HCT116 (cell line): ENCODE results near the gene RASGRF1. TPM values are rescaled to one million over a fixed set of nuclear protein-coding genes. Genes with fewer than 3 reads are reported as not detected.
"Not testable (repeated sequence)": the region's sequence is repeated elsewhere in the genome, so short reads cannot be mapped to it uniquely, and the experiment has no call there.

ENCODE experiments used
- ATAC-seq: fragments of 200-7000 bp; cut with Tn5 transposase; 2 replicates; pipeline ENCODE4 v1.9.1; 2020; ENCODE audit warnings: mild to moderate bottlenecking, moderate library complexity
- BruUV-seq: library from RNA; stranded (reverse); fragments of 400-500 nt; replicated peaks from 2 replicates; lab custom pipeline; 2021; lab: Mats Ljungman, UMichigan
- CTCF ChIA-PET: fragments of 300-600 bp; sonication (Branson Sonifier 250); formaldehyde crosslinking; loops from one replicate; lab custom pipeline; 2021; ENCODE audit warnings: antibody characterized with exemption; lab: Charles Lee
- POLR2A ChIA-PET: fragments of 300-600, 350-600 bp; sonication (Branson Sonifier 250); formaldehyde crosslinking; loops from one replicate; lab custom pipeline; 2021; ENCODE audit warnings: antibody characterized with exemption; lab: Charles Lee
- RAD21 ChIA-PET, 2 experiments: fragments of 300-600 bp; sonication (Branson Sonifier 250); formaldehyde crosslinking; loops; one replicate each; lab custom pipeline; 2023; ENCODE audit warnings: low total read pairs in 2 of 2; ENCODE audit not compliant: uncharacterized antibody in 2 of 2, unreplicated experiment in 2 of 2, low non-redundant PET in 1 of 2; lab: Charles Lee
- DNase-seq: peaks from one replicate; pipeline ENCODE4 v3.0.0-alpha.2; 2010; ENCODE audit warnings: low read depth, low spot score
- H2AFZ ChIP-seq: fragments of 200-600 bp; shearing (Covaris generic), sonication (generic); 2 replicates; pipeline ENCODE4 v1.6.1; 2017; ENCODE audit warnings: low read depth, mixed run types, mixed read lengths, antibody characterized with exemption, low read length; ENCODE audit not compliant: poor library complexity, severe bottlenecking
- H3K27ac ChIP-seq: 2 replicates; pipeline ENCODE4 v1.5.1; 2012; ENCODE audit warnings: low read depth, low read length
- H3K27me3 ChIP-seq: fragments of 200-600 bp; sonication (generic); 2 replicates; pipeline ENCODE4 v1.6.1; 2016; ENCODE audit warnings: mixed run types, low read length, mixed read lengths; ENCODE audit not compliant: insufficient read depth
- H3K36me3 ChIP-seq, 2 experiments: fragments of 200-500 bp in 1 of 2; fragments of 200-600 bp in 1 of 2; sonication (Bioruptor generic) in 1 of 2; sonication (generic) in 1 of 2; 2 replicates each; pipeline versions ENCODE4 v1.5.1 to v1.6.1; 2014 to 2016; ENCODE audit warnings: low read length in 2 of 2, inconsistent platforms in 1 of 2, mixed read lengths in 1 of 2, mixed run types in 1 of 2; ENCODE audit not compliant: insufficient read depth in 2 of 2, control insufficient read depth in 1 of 2
- H3K4me1 ChIP-seq, 2 experiments: fragments of 200-600 bp in 1 of 2; sonication (generic) in 1 of 2; 2 replicates each; pipeline versions ENCODE4 v1.5.1 to v1.6.1; 2012 to 2017; ENCODE audit warnings: low read length in 2 of 2, inconsistent platforms in 1 of 2, mild to moderate bottlenecking in 1 of 2, mixed read lengths in 1 of 2, mixed run types in 1 of 2, moderate library complexity in 1 of 2; ENCODE audit not compliant: insufficient read depth in 2 of 2, control insufficient read depth in 1 of 2
- H3K4me2 ChIP-seq: fragments of 200-600 bp; sonication (generic); 2 replicates; pipeline ENCODE4 v1.6.1; 2017; ENCODE audit warnings: mixed run types, low read length, mixed read lengths
- H3K4me3 ChIP-seq, 2 experiments: fragments of 200-600 bp in 1 of 2; sonication (generic) in 1 of 2; replicated peaks in 1 of 2; 2 replicates each; pipeline ENCODE4 v1.5.1; 2011 to 2016; ENCODE audit warnings: low read length in 2 of 2, control low read depth in 1 of 2, low read depth in 1 of 2, mild to moderate bottlenecking in 1 of 2, mixed read lengths in 1 of 2, mixed run types in 1 of 2
- H3K79me2 ChIP-seq: fragments of 200-600 bp; sonication (generic); 2 replicates; pipeline ENCODE4 v1.6.1; 2017; ENCODE audit warnings: mild to moderate bottlenecking, mixed run types, low read length, moderate library complexity, mixed read lengths; ENCODE audit not compliant: insufficient read depth
- H3K9ac ChIP-seq: fragments of 200-600 bp; sonication (generic); 2 replicates; pipeline ENCODE4 v1.6.1; 2016; ENCODE audit warnings: low read length, mixed read lengths
- H3K9me2 ChIP-seq: fragments of 200-600 bp; sonication (generic), shearing (Covaris generic); 2 replicates; pipeline ENCODE4 v1.6.1; 2017; ENCODE audit warnings: mixed run types, mild to moderate bottlenecking, moderate library complexity; ENCODE audit not compliant: insufficient read depth
- H3K9me3 ChIP-seq, 2 experiments: fragments of 200-500 bp in 1 of 2; fragments of 200-600 bp in 1 of 2; sonication (Bioruptor generic) in 1 of 2; sonication (generic) in 1 of 2; 2 replicates each; pipeline ENCODE4 v1.6.1; 2014 to 2017; ENCODE audit warnings: low read length in 2 of 2, mixed read lengths in 2 of 2, inconsistent platforms in 1 of 2, low read depth in 1 of 2, mild to moderate bottlenecking in 1 of 2, mixed run types in 1 of 2, moderate library complexity in 1 of 2; ENCODE audit not compliant: control insufficient read depth in 1 of 2, insufficient read depth in 1 of 2
- H4K20me1 ChIP-seq: fragments of 200-600 bp; sonication (generic), shearing (Covaris generic); 2 replicates; pipeline ENCODE4 v1.6.1; 2017; ENCODE audit warnings: mixed run types, mild to moderate bottlenecking, moderate library complexity; ENCODE audit not compliant: insufficient read depth
- ATF3 ChIP-seq: IDR thresholded peaks from 2 replicates; pipeline ENCODE4 v1.6.1; 2012
- CBX3 ChIP-seq: IDR thresholded peaks from 2 replicates; pipeline ENCODE4 v1.6.1; 2012; ENCODE audit warnings: low read depth
- CTCF ChIP-seq, 3 experiments: fragments of 200-600 bp in 1 of 3; sonication (generic) in 1 of 3; IDR thresholded peaks in 2 of 3; conservative IDR thresholded peaks in 1 of 3; 2 replicates each; pipeline ENCODE4 v1.5.1; 2012 to 2017; ENCODE audit warnings: low read depth in 2 of 3, low read length in 2 of 3, antibody characterized with exemption in 1 of 3, borderline replicate concordance in 1 of 3, control low read depth in 1 of 3, mild to moderate bottlenecking in 1 of 3, mixed read lengths in 1 of 3, mixed run types in 1 of 3, moderate library complexity in 1 of 3; ENCODE audit not compliant: insufficient read depth in 1 of 3
- EGR1 ChIP-seq: IDR thresholded peaks from 2 replicates; pipeline ENCODE4 v1.6.1; 2012; ENCODE audit warnings: low read depth
- EZH2 ChIP-seq: fragments of 200-600 bp; sonication (generic); IDR thresholded peaks from 2 replicates; pipeline ENCODE4 v1.6.1; 2017; ENCODE audit warnings: antibody characterized with exemption, mixed run types
- EZH2phosphoT487 ChIP-seq: fragments of 200-600 bp; IDR thresholded peaks from 2 replicates; pipeline ENCODE4 v1.6.1; 2018; ENCODE audit warnings: antibody characterized with exemption, borderline replicate concordance
- FOSL1 ChIP-seq: IDR thresholded peaks from 2 replicates; pipeline ENCODE4 v1.6.1; 2012; ENCODE audit warnings: low read depth
- MAX ChIP-seq: IDR thresholded peaks from 2 replicates; pipeline ENCODE4 v1.6.1; 2012
- POLR2A ChIP-seq: IDR thresholded peaks from 2 replicates; pipeline ENCODE4 v1.7.0; 2011; ENCODE audit warnings: borderline replicate concordance; ENCODE audit not compliant: insufficient read depth, insufficient read length; ENCODE audit errors: extremely low read depth
- SIN3A ChIP-seq: IDR thresholded peaks from 2 replicates; pipeline ENCODE4 v1.6.1; 2012; ENCODE audit warnings: low read depth
- SP1 ChIP-seq: IDR thresholded peaks from 2 replicates; pipeline ENCODE4 v1.6.1; 2012; ENCODE audit warnings: low read depth
- SRF ChIP-seq: IDR thresholded peaks from 2 replicates; pipeline ENCODE4 v1.6.1; 2012; ENCODE audit warnings: low read depth
- TCF7L2 ChIP-seq: IDR thresholded peaks from 2 replicates; pipeline ENCODE4 v1.7.0; 2011; ENCODE audit warnings: borderline replicate concordance, inconsistent platforms; ENCODE audit not compliant: insufficient read depth, insufficient read length; ENCODE audit errors: extremely low read depth
- ZBTB33 ChIP-seq: IDR thresholded peaks from 2 replicates; pipeline ENCODE4 v1.6.1; 2011; ENCODE audit warnings: mild to moderate bottlenecking, low read length, moderate library complexity; ENCODE audit not compliant: insufficient replicate concordance; ENCODE audit errors: extremely low read depth
- ZFX ChIP-seq: fragments of 450-650 bp; IDR thresholded peaks from 2 replicates; pipeline ENCODE4 v1.6.1; 2017
- ZNF274 ChIP-seq: fragments of 200-500 bp; sonication (Bioruptor generic); IDR thresholded peaks from 2 replicates; pipeline ENCODE4 v1.6.1; 2014; ENCODE audit warnings: mild to moderate bottlenecking, low read depth, low read length, inconsistent platforms
- intact Hi-C: fragments of 100-400 bp; cut with micrococcal nuclease; formaldehyde crosslinking; loops from 2 replicates; pipeline ENCODE4 v1.10.0; 2022
- total RNA-seq: library from RNA; stranded (reverse); gene quantifications from one replicate; pipeline ENCODE4 v1.2.1, GENCODE V29; 2021; ENCODE audit not compliant: unreplicated experiment

RASGRF1 gene
- total RNA-seq, 1 experiment from 2014 or later, result 2.4 TPM

GRCh38 chr15:78928176-78928575 is 162.4 kb downstream of the RASGRF1 start:
- peaks cover 10 to 26% of the 10 kb centered on the region in 2 experiments for H3K4me1 ChIP-seq
- H3K27me3 ChIP-seq, H3K9ac ChIP-seq, BruUV-seq, intact Hi-C loops, H3K36me3 ChIP-seq, H3K27ac ChIP-seq, ATAC-seq, H3K79me2 ChIP-seq, H3K9me2 ChIP-seq, RAD21 ChIA-PET, H3K4me2 ChIP-seq, H3K9me3 ChIP-seq, DNase-seq, POLR2A ChIA-PET, H2AFZ ChIP-seq, H4K20me1 ChIP-seq, H3K4me3 ChIP-seq: not testable (repeated sequence)
- CTCF ChIA-PET, result interaction anchor here (1.0 kb wide), 1 partner anchor 51 kb away, joined by 3 read pairs; no protein-coding TSS in a partner anchor

GRCh38 chr15:78927077-78927790 is 163.3 kb downstream of the RASGRF1 start:
- H3K4me1 ChIP-seq, result peaks cover 10 to 26% of the 10 kb centered on the region in 2 experiments
- no peaks in the 10 kb centered on the region for H4K20me1 ChIP-seq
- intact Hi-C loops, result no loop called here
- RAD21 ChIA-PET, result no interaction called here
- BruUV-seq, result no TSS peak
- no peaks in the 10 kb centered on the region for H3K9me2 ChIP-seq
- ATAC-seq (no peak), DNase-seq (no peak)
- no peak overlapping the region for H3K4me2 ChIP-seq
- no peaks in the 10 kb centered on the region for H3K9me3 ChIP-seq
- no peak overlapping the region for H3K4me3 ChIP-seq
- peaks cover 0 to 3% of the 10 kb centered on the region in 2 experiments; a peak in 2 of 4 replicates for H3K36me3 ChIP-seq
- POLR2A ChIA-PET, result no interaction called here
- H2AFZ ChIP-seq, result no peak overlapping the region
- H3K79me2 ChIP-seq, result no peaks in the 10 kb centered on the region
- H3K9ac ChIP-seq, result no peak overlapping the region
- no peak overlapping the region for H3K27ac ChIP-seq
- CTCF ChIA-PET, result no interaction called here
- no peaks in the 10 kb centered on the region for H3K27me3 ChIP-seq
- no peak for TF ChIP-seq ZBTB33
- no peak for TF ChIP-seq ATF3
- TF ChIP-seq EZH2phosphoT487, result no peak
- no peak for TF ChIP-seq FOSL1
- TF ChIP-seq MAX, result no peak
- no peak for TF ChIP-seq CTCF (IDR thresholded peaks at IDR 0.05 in 2 of 3, conservative IDR thresholded peaks at IDR 0.05 in 1 of 3; ENCODE audit: borderline replicate concordance in 1 of 3, insufficient read depth in 1 of 3, low read depth in 2 of 3, low read length in 2 of 3)
- no peak for TF ChIP-seq CBX3
- TF ChIP-seq EZH2, result no peak
- no peak for TF ChIP-seq SRF
- TF ChIP-seq EGR1, result no peak
- no peak for TF ChIP-seq POLR2A
- TF ChIP-seq SP1, result no peak
- no peak for TF ChIP-seq TCF7L2
- TF ChIP-seq SIN3A, result no peak
- TF ChIP-seq ZFX, result no peak
- no peak for TF ChIP-seq ZNF274
